ENCODE measurements around the gene BUD23.

DNA sequence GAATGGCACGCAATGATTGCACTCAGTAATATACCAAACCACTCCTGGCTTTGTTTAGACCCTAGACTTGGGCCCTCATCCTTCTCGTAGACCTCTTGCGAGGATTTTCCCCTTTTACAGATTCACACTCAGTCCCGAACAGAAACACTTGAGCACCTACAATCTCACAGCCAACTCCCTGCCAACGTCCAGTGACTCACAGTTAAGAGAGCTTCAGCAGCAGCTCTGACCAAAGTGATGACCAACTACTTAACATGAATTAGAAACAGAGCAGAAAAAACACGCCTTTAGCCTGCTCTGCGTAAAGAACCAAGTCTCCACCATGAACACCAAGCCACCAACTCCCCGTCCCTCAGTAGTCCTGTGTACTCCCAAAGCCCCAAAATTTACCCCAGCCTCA lies 2.4 kb upstream of the BUD23 start:
- TF ChIP-seq, protein P1, sequence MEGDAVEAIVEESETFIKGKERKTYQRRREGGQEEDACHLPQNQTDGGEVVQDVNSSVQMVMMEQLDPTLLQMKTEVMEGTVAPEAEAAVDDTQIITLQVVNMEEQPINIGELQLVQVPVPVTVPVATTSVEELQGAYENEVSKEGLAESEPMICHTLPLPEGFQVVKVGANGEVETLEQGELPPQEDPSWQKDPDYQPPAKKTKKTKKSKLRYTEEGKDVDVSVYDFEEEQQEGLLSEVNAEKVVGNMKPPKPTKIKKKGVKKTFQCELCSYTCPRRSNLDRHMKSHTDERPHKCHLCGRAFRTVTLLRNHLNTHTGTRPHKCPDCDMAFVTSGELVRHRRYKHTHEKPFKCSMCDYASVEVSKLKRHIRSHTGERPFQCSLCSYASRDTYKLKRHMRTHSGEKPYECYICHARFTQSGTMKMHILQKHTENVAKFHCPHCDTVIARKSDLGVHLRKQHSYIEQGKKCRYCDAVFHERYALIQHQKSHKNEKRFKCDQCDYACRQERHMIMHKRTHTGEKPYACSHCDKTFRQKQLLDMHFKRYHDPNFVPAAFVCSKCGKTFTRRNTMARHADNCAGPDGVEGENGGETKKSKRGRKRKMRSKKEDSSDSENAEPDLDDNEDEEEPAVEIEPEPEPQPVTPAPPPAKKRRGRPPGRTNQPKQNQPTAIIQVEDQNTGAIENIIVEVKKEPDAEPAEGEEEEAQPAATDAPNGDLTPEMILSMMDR (conservative IDR thresholded peaks at IDR 0.05; ENCODE audit: low read depth in 2 of 2), result no peak
- TF ChIP-seq ZNF331 (CRISPR knock-in tag; IDR thresholded peaks at IDR 0.05; ENCODE audit: low read depth), result no peak
- TF ChIP-seq POLR2AphosphoS5 (IDR thresholded peaks at IDR 0.05; ENCODE audit: low read depth), result no peak
- no peak for TF ChIP-seq ZNF114 (CRISPR knock-in tag; IDR thresholded peaks at IDR 0.05)
- TF ChIP-seq REST (IDR thresholded peaks at IDR 0.05; ENCODE audit: unreplicated experiment), result no peak
- TF ChIP-seq NANOG (IDR thresholded peaks at IDR 0.05; ENCODE audit: borderline replicate concordance), result no peak
- no peak for TF ChIP-seq EZH2 (IDR thresholded peaks at IDR 0.05; ENCODE audit: low read depth, unreplicated experiment)

All from GM23338 (cell line).